HFFc6 (cell line): Measurements from ENCODE around the gene GRID1. TPM values are rescaled to one million over a fixed set of nuclear protein-coding genes. Genes with fewer than 3 reads are reported as not detected.

Experiments used
- DNase-seq: peaks from one replicate; pipeline ENCODE4 v3.0.0-alpha.2; 2018
- H3K27ac Mint-ChIP-seq: 2 replicates; pipeline ENCODE4 v1.8.0; 2020; ENCODE audit warnings: mild to moderate bottlenecking, mixed read lengths
- H3K27me3 Mint-ChIP-seq: 2 replicates; pipeline ENCODE4 v1.8.0; 2021; ENCODE audit warnings: mild to moderate bottlenecking, moderate library complexity, mixed read lengths; ENCODE audit not compliant: insufficient read depth
- H3K36me3 Mint-ChIP-seq: 2 replicates; pipeline ENCODE4 v1.8.0; 2021; ENCODE audit warnings: low read depth, mixed read lengths
- H3K4me1 Mint-ChIP-seq: 2 replicates; pipeline ENCODE4 v1.8.0; 2020; ENCODE audit warnings: low read depth, mixed read lengths
- H3K4me3 Mint-ChIP-seq: 2 replicates; pipeline ENCODE4 v1.8.0; 2020; ENCODE audit warnings: mild to moderate bottlenecking, moderate library complexity, mixed read lengths
- H3K9me3 Mint-ChIP-seq: 2 replicates; pipeline ENCODE4 v1.8.0; 2020; ENCODE audit warnings: mild to moderate bottlenecking, mixed read lengths
- total RNA-seq, 6 experiments: library from RNA; stranded (reverse); fragmentation: NEBNext Ultra II Directional; extraction: Animal tissue kit (Norgen Biotek cat#: 25700); gene quantifications; 2 replicates in 1 of 6; 3 replicates in 5 of 6; pipeline ENCODE4 v1.2.3, GENCODE V29; 2021
- TF ChIP-seq, protein P1 (sequence below): fragments of 200-600 bp; sonication (generic); IDR thresholded peaks from 2 replicates; pipeline ENCODE4 v1.5.0; 2021; ENCODE audit warnings: antibody characterized with exemption, mild to moderate bottlenecking

GRID1 gene
- total RNA-seq, 6 experiments from 2014 or later: not detected

DNA sequence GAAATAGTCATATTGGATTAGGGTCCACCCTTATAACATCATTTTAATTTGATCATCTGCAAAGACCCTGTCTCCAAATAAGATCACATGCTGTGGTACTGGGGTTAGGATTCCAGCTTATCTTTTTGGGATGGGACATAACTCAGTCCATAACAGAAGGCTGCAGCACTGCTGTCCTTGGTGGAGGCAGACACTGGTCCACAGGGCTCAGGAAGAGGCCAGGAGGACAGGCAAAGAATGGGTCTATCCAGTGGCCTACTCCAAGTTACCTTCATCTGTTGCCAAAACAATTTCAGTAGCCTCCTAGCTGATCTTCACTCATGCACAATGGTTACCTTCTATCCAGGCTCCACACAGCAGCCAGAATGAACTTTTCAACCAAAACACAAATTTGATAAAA is 387.0 kb downstream of the GRID1 start:
- Mint-ChIP-seq H3K36me3 (no peaks in the 10 kb centered on the region), H3K27me3 (no peaks in the 10 kb centered on the region; the same call in none of the 2 replicates), H3K4me1 (no peaks in the 10 kb centered on the region), H3K4me3 (no peak overlapping the region), H3K9me3 (peaks cover 74% of the 10 kb centered on the region), H3K27ac (no peak overlapping the region)
- TF ChIP-seq, protein P1, sequence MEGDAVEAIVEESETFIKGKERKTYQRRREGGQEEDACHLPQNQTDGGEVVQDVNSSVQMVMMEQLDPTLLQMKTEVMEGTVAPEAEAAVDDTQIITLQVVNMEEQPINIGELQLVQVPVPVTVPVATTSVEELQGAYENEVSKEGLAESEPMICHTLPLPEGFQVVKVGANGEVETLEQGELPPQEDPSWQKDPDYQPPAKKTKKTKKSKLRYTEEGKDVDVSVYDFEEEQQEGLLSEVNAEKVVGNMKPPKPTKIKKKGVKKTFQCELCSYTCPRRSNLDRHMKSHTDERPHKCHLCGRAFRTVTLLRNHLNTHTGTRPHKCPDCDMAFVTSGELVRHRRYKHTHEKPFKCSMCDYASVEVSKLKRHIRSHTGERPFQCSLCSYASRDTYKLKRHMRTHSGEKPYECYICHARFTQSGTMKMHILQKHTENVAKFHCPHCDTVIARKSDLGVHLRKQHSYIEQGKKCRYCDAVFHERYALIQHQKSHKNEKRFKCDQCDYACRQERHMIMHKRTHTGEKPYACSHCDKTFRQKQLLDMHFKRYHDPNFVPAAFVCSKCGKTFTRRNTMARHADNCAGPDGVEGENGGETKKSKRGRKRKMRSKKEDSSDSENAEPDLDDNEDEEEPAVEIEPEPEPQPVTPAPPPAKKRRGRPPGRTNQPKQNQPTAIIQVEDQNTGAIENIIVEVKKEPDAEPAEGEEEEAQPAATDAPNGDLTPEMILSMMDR: no peak
- no peak for DNase-seq

DNA sequence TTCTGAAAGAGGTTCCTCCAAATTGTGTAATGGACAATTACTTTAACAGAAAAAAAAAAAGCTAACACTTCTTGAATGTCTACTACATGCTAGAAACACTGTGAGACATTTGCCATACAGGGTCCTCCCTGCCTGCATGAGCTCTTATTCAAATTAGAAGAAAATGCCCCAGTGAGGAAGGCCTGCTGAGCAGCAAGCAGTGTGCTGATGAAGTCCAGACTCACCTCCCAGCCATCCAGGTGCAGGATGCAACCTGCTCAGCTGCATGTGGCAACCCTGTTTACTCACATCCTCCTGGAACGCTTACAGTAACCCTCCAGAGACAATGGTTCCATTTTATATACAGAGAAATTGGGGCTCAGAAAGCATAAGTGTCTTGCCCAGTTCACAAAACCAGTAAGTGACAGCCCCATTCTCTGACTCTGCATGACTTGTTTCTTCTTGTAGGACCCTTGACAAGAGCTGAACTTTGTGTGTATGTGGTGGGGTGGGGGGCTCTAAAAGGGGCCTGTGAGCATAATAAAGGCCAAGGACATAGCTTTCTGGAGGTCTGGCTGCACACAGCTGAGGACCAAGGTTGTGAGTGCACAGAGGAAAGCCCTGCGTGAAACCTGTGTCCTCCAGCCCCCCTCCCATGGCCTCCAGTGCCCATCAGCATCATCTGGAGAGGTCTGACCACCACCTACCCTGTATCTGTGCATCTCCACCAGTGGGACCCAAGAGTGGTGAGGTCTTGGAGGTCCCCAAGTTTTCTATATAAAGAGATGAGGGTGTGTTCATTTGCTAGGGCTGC is 387.8 kb downstream of the GRID1 start:
- no peaks in the 10 kb centered on the region for H3K36me3 Mint-ChIP-seq
- TF ChIP-seq, protein P1: no peak
- no peak overlapping the region for H3K27ac Mint-ChIP-seq
- no peaks in the 10 kb centered on the region for H3K4me1 Mint-ChIP-seq
- H3K27me3 Mint-ChIP-seq: no peaks in the 10 kb centered on the region; the same call in none of the 2 replicates
- peaks cover 70% of the 10 kb centered on the region for H3K9me3 Mint-ChIP-seq
- no peak for DNase-seq
- no peak overlapping the region for H3K4me3 Mint-ChIP-seq

DNA sequence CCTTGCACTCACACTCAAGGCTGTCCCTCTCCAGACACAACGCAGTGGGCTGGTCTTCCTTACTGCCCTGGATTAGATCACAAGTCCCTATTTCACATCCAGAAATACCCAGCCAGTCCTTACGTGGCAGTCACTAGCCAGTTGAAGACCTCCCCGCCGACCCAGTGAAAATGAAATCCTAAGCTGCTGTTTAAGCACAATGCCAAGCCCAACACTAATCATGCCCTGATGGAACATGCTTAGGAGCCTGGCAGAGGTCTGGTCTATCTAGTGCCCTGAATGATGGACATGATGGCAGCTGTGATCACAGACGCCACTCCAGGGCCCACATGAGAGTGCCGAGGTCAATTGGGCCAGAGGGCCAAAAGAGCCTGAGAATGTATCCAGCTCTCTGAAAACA is 389.0 kb downstream of the GRID1 start:
- Mint-ChIP-seq H3K27me3 (no peaks in the 10 kb centered on the region; the same call in 1 of the 2 replicates), H3K4me1 (no peaks in the 10 kb centered on the region), H3K27ac (no peak overlapping the region), H3K4me3 (no peak overlapping the region), H3K9me3 (peaks cover 61% of the 10 kb centered on the region), H3K36me3 (no peaks in the 10 kb centered on the region)
- TF ChIP-seq, protein P1: no peak
- DNase-seq: no peak

DNA sequence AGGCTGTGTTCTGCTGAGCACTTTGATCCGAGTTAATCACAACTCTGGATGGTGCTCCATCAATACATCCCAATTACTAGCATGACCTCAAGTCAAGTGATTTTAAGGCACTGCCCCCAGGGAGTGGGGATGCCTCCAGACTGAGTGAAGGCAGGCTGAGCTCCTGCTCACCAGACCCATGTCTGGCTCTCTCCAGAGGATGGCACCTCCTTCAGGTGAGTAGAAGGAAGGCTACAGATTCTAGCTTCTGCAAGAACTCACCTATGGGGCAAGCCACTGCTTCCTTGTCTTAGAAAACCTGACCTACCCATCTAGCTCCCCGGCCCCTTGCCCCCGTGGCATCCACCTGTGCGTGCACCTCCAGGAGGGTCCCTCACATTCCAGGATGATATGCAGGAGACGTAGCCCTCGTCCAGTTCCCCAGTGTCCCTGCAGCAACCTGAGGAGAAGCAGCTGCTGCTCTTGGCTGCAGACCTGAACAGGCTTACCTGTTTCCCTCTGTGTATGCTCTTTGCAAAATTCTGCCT is 390.3 kb downstream of the GRID1 start:
- H3K9me3 Mint-ChIP-seq: peaks cover 62% of the 10 kb centered on the region
- no peak for DNase-seq
- TF ChIP-seq, protein P1: no peak
- H3K4me3 Mint-ChIP-seq: no peak overlapping the region
- no peaks in the 10 kb centered on the region for H3K36me3 Mint-ChIP-seq
- no peak overlapping the region for H3K27ac Mint-ChIP-seq
- no peaks in the 10 kb centered on the region; the same call in 1 of the 2 replicates for H3K27me3 Mint-ChIP-seq
- no peaks in the 10 kb centered on the region for H3K4me1 Mint-ChIP-seq

DNA sequence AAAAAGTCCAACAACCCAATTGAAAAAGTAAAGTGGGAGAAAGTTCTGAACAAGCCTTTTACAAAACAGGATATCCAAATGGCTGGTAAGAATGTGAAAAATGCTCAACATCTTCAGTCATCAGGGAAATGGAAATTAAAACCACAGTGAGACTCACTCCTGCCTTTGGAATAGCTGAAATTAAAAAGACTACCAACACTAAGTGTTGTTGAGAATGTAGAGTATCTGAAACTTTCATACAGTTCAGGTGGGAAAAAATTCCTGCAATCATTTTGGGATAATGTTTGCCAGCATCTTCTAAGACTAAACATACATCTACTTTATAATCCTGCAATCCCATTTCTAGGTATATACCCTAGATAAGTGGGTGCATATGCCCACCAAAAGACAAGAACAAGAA is 395.1 kb downstream of the GRID1 start:
- Mint-ChIP-seq H3K36me3 (no peaks in the 10 kb centered on the region; the same call in 1 of the 2 replicates), H3K27ac (no peak overlapping the region), H3K4me1 (no peaks in the 10 kb centered on the region), H3K27me3 (no peaks in the 10 kb centered on the region; the same call in 1 of the 2 replicates), H3K4me3 (no peak overlapping the region), H3K9me3 (peaks cover 36% of the 10 kb centered on the region)
- TF ChIP-seq, protein P1: no peak
- no peak for DNase-seq
